ENCODE data around the gene PCDHB5. TPM values are rescaled to one million over a fixed set of nuclear protein-coding genes. Genes with fewer than 3 reads are reported as not detected.
"Not testable (repeated sequence)": the region's sequence is repeated elsewhere in the genome, so short reads cannot be mapped to it uniquely, and the experiment has no call there.

Gene PCDHB5
- total RNA-seq, 1 experiment from 2014 or later, result 23.8 TPM

GRCh38 chr5:141175933-141176332, 40.9 kb downstream of the PCDHB5 start:
- H3K4me3 ChIP-seq, result no peak overlapping the region
- H3K9me3 ChIP-seq (replicated peaks), result peaks cover 16% of the 10 kb centered on the region; the same call in 1 of the 2 replicates
- peaks cover 3% of the 10 kb centered on the region for H3K4me1 ChIP-seq
- H3K27me3 ChIP-seq, result no peaks in the 10 kb centered on the region
- H3K36me3 ChIP-seq, result peaks cover 5% of the 10 kb centered on the region
- no peak overlapping the region for H3K27ac ChIP-seq
- DNase-seq, result no peak

DNA sequence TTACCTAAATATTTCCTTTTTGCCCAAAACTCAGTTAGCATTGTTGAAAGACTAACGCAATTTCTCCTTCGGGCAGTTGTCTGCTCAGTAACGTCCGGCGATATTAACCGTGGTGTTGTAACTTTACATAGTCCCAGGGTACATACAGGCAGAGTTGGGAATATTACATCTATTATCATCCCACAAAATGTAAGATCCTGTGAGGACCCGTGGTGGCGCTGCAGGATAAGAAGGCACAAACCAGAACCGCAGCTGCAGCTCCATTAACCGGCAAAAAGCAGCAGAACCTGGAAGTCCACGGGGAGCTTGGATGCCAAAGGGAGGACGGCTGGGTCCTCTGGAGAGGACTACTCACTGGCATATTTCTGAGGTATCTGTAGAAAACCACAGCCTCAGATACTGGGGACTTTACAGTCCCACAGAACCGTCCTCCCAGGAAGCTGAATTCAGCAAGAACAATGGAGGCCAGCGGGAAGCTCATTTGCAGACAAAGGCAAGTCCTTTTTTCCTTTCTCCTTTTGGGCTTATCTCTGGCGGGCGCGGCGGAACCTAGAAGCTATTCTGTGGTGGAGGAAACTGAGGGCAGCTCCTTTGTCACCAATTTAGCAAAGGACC, 42.7 kb downstream of the PCDHB5 start, which contains the start of gene PCDHB8:
Gene PCDHB8, plus strand, starts transcription at position 214 of the 615 bp plus-strand sequence. Its CDS starts 245 bp downstream, at position 459.
- DNase-seq, result peak; percentile 47 to 71
- H3K27me3 ChIP-seq, H3K27ac ChIP-seq, H3K4me1 ChIP-seq: not testable (repeated sequence)
- Histone ChIP-seq H3K36me3 (peaks cover 18% of the 10 kb centered on the region), H3K9me3 (replicated peaks) (peaks cover 12% of the 10 kb centered on the region; the same call in 1 of the 2 replicates), H3K4me3 (peak within 1 kb of the TSS; percentile 59)

GRCh38 chr5:141179371-141179770, 44.4 kb downstream of the PCDHB5 start:
- not testable (repeated sequence) for DNase-seq

GRCh38 chr5:141179876-141180275, 44.9 kb downstream of the PCDHB5 start:
- H3K4me3 ChIP-seq, H3K27ac ChIP-seq, H3K27me3 ChIP-seq, DNase-seq, H3K4me1 ChIP-seq: not testable (repeated sequence)
- Histone ChIP-seq H3K9me3 (replicated peaks) (peaks cover 12% of the 10 kb centered on the region; the same call in 1 of the 2 replicates), H3K36me3 (peaks cover 30% of the 10 kb centered on the region)

More at GRCh38 chr5:141179371-141179770, 44.4 kb downstream of the PCDHB5 start:
- Histone ChIP-seq H3K9me3 (replicated peaks) (peaks cover 12% of the 10 kb centered on the region; the same call in 1 of the 2 replicates), H3K36me3 (peaks cover 28% of the 10 kb centered on the region)
- H3K27me3 ChIP-seq, H3K4me3 ChIP-seq, H3K4me1 ChIP-seq, H3K27ac ChIP-seq: not testable (repeated sequence)

DNA sequence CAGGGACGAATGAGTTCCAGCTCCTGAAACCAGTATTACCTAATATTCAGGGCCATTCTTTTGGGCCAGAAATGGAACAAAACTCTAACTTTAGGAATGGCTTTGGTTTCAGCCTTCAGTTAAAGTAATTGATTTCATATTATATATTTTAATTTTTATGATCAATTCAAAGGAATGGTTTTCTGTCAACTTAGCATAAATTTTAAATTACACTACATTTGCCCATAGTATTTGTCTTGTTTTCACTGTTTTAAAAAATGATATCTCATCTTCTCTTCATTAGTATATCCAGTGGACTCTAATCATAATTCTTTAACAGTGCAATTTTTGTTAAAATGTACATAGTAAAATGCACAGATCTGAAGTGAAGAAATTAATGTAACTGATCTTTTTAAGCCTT, 45.3 kb downstream of the PCDHB5 start:
- Histone ChIP-seq H3K4me1 (peaks cover 3% of the 10 kb centered on the region), H3K4me3 (no peak overlapping the region), H3K36me3 (peaks cover 32% of the 10 kb centered on the region), H3K9me3 (replicated peaks) (peaks cover 12% of the 10 kb centered on the region; the same call in 1 of the 2 replicates), H3K27me3 (no peaks in the 10 kb centered on the region), H3K27ac (no peak overlapping the region)
- no peak for DNase-seq

- Histone ChIP-seq H3K27ac (no peak within 1 kb of the TSS), H3K9me3 (replicated peaks) (peaks cover 12% of the 10 kb centered on the region; the same call in 1 of the 2 replicates), H3K4me3 (no peak within 1 kb of the TSS), H3K4me1 (peaks cover under 1% of the 10 kb centered on the region), H3K27me3 (no peaks in the 10 kb centered on the region), H3K36me3 (peaks cover 32% of the 10 kb centered on the region)
- no peak for DNase-seq
Observed at GRCh38 chr5:141182248-141182647, 47.2 kb downstream of the PCDHB5 start, which contains the start of gene PCDHB16. Gene PCDHB16, plus strand, starts transcription at chr5:141182387. Its CDS starts 173 bp downstream, at chr5:141182560.

GRCh38 chr5:141184117-141184855, 49.3 kb downstream of the PCDHB5 start:
- not testable (repeated sequence) for H3K27me3 ChIP-seq; DNase-seq; H3K27ac ChIP-seq; H3K9me3 ChIP-seq (replicated peaks); H3K4me3 ChIP-seq; H3K4me1 ChIP-seq
- H3K36me3 ChIP-seq, result peaks cover 28% of the 10 kb centered on the region

DNA sequence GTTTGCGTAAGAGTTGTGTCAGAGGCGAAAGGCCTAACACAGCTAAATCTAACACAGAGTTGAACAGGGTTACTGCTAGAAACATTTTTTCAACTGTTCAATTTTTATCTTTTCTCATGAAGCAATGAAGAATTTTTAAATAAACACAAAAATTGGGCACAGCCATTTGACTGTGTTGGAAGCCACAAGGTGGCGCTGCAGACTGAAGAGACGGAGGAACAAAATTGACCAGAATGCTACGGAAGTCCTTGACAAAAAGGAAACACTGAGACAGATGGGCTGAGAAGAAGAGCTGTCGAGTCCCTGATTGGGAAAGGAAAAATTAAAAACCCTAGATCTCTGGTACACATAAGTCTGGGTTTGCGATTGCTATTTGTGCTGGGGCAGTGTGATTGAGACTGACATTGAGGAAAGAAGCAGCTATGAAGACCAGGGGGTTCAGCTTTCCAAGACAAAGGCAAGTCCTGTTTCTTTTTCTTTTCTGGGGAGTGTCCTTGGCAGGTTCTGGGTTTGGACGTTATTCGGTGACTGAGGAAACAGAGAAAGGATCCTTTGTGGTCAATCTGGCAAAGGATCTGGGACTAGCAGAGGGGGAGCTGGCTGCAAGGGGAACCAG, 52.0 kb downstream of the PCDHB5 start, which contains the start of gene PCDHB9:
Gene PCDHB9, plus strand, starts transcription at position 265 of the 616 bp plus-strand sequence. Its CDS starts 158 bp downstream, at position 423.
- peak within 1 kb of the TSS; percentile 55 for H3K4me3 ChIP-seq

More for the DNA sequence above, 52.0 kb downstream of the PCDHB5 start, which contains the start of gene PCDHB9:
- Histone ChIP-seq H3K27me3 (no peaks in the 10 kb centered on the region), H3K36me3 (peaks cover 21% of the 10 kb centered on the region), H3K9me3 (replicated peaks) (no peaks in the 10 kb centered on the region; the same call in 1 of the 2 replicates), H3K4me1 (no peaks in the 10 kb centered on the region), H3K27ac (peak within 1 kb of the TSS; percentile 41; the same call in 1 of the 2 replicates)
- DNase-seq, result peak; percentile 46 to 67

Other genes with a start within 250 kb of the PCDHB5 start
- gene PCDHAC1, start 208.9 kb upstream of the PCDHB5 start, total RNA-seq (2014; rRNA removed; shearing (Covaris generic)), result not detected in 2 replicates
- gene PCDHAC2, start 168.7 kb upstream of the PCDHB5 start, total RNA-seq (2014; rRNA removed; shearing (Covaris generic)), result 0.08 TPM in 1 of 2 replicates, not detected in the other
- gene PCDHB1, start 83.8 kb upstream of the PCDHB5 start, total RNA-seq (2014; rRNA removed; shearing (Covaris generic)), result not detected in 2 replicates
- gene PCDHB2, start 40.6 kb upstream of the PCDHB5 start, total RNA-seq (2014; rRNA removed; shearing (Covaris generic)), result 24.4 and 24.6 TPM in 2 replicates
- gene PCDHB3, start 34.7 kb upstream of the PCDHB5 start, total RNA-seq (2014; rRNA removed; shearing (Covaris generic)), result 1.3 and 1.6 TPM in 2 replicates
- gene PCDHB4, start 13.4 kb upstream of the PCDHB5 start, total RNA-seq (2014; rRNA removed; shearing (Covaris generic)), result 0.25 and 0.42 TPM in 2 replicates
- 0.15 and 0.26 TPM in 2 replicates for gene PCDHB6, start 14.9 kb downstream of the PCDHB5 start, total RNA-seq (2014; rRNA removed; shearing (Covaris generic))
- 1.1 and 1.3 TPM in 2 replicates for gene PCDHB7, start 37.4 kb downstream of the PCDHB5 start, total RNA-seq (2014; rRNA removed; shearing (Covaris generic))
- 17.8 and 18.6 TPM in 2 replicates for gene PCDHB8, start 42.6 kb downstream of the PCDHB5 start, total RNA-seq (2014; rRNA removed; shearing (Covaris generic))
- 5.6 and 6.8 TPM in 2 replicates for gene PCDHB16, start 47.2 kb downstream of the PCDHB5 start, total RNA-seq (2014; rRNA removed; shearing (Covaris generic))
- gene PCDHB9, start 52.0 kb downstream of the PCDHB5 start, total RNA-seq (2014; rRNA removed; shearing (Covaris generic)), result 4.9 and 5.1 TPM in 2 replicates
- 9.7 and 9.8 TPM in 2 replicates for gene PCDHB10, start 57.1 kb downstream of the PCDHB5 start, total RNA-seq (2014; rRNA removed; shearing (Covaris generic))
- gene PCDHB11, start 64.4 kb downstream of the PCDHB5 start, total RNA-seq (2014; rRNA removed; shearing (Covaris generic)), result 8.9 and 9.8 TPM in 2 replicates
- 4.5 and 4.7 TPM in 2 replicates for gene PCDHB12, start 73.5 kb downstream of the PCDHB5 start, total RNA-seq (2014; rRNA removed; shearing (Covaris generic))
- 3.0 and 3.2 TPM in 2 replicates for gene PCDHB13, start 78.7 kb downstream of the PCDHB5 start, total RNA-seq (2014; rRNA removed; shearing (Covaris generic))
- 10.9 and 11.2 TPM in 2 replicates for gene PCDHB14, start 88.1 kb downstream of the PCDHB5 start, total RNA-seq (2014; rRNA removed; shearing (Covaris generic))
- gene PCDHB15, start 110.2 kb downstream of the PCDHB5 start, total RNA-seq (2014; rRNA removed; shearing (Covaris generic)), result 0.86 and 0.91 TPM in 2 replicates
- gene SLC25A2, start 168.8 kb downstream of the PCDHB5 start, total RNA-seq (2014; rRNA removed; shearing (Covaris generic)), result 0.08 TPM in 1 of 2 replicates, not detected in the other
- 115 and 130 TPM in 2 replicates for gene TAF7, start 185.6 kb downstream of the PCDHB5 start, total RNA-seq (2014; rRNA removed; shearing (Covaris generic))
- 3.5 and 3.6 TPM in 2 replicates for gene PCDHGA1, start 195.3 kb downstream of the PCDHB5 start, total RNA-seq (2014; rRNA removed; shearing (Covaris generic))
- gene PCDHGA2, start 203.6 kb downstream of the PCDHB5 start, total RNA-seq (2014; rRNA removed; shearing (Covaris generic)), result 0.71 and 1.0 TPM in 2 replicates
- gene PCDHGA3, start 208.6 kb downstream of the PCDHB5 start, total RNA-seq (2014; rRNA removed; shearing (Covaris generic)), result 0.56 and 0.67 TPM in 2 replicates
- gene PCDHGB1, start 214.9 kb downstream of the PCDHB5 start, total RNA-seq (2014; rRNA removed; shearing (Covaris generic)), result 21.1 and 23.4 TPM in 2 replicates
- 12.9 and 14.7 TPM in 2 replicates for gene PCDHGA4, start 219.8 kb downstream of the PCDHB5 start, total RNA-seq (2014; rRNA removed; shearing (Covaris generic))
- gene PCDHGB2, start 224.8 kb downstream of the PCDHB5 start, total RNA-seq (2014; rRNA removed; shearing (Covaris generic)), result 8.9 and 9.8 TPM in 2 replicates
- 4.7 and 6.9 TPM in 2 replicates for gene PCDHGA5, start 229.0 kb downstream of the PCDHB5 start, total RNA-seq (2014; rRNA removed; shearing (Covaris generic))
- gene PCDHGB3, start 235.0 kb downstream of the PCDHB5 start, total RNA-seq (2014; rRNA removed; shearing (Covaris generic)), result 5.2 and 7.4 TPM in 2 replicates
- 4.9 and 5.8 TPM in 2 replicates for gene PCDHGA6, start 238.7 kb downstream of the PCDHB5 start, total RNA-seq (2014; rRNA removed; shearing (Covaris generic))
- 3.6 and 4.7 TPM in 2 replicates for gene PCDHGA7, start 247.5 kb downstream of the PCDHB5 start, total RNA-seq (2014; rRNA removed; shearing (Covaris generic))